ENCODE measurements around the gene LHFPL2.

DNA sequence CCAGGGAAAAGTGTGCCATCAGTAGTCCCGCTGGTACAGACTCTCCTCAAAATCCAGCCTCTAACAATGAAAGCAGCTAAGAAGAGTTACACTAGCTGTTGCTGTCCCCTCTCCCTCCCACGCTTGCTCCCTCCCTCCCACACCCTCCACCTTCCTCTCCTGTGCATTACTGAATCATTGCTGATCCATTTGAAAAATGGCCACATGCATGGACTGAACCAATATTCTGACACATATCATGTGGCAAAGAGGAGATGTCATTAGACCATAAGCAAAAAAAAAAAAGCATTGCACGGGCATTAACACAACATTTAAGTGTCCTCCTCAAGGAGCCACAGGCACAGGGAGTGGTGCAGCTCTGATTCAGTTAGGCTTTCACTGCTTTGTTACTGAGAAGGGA is 37.9 kb downstream of the LHFPL2 start:
- TF ChIP-seq ZNF384 (IDR thresholded peaks at IDR 0.05; ENCODE audit: low read depth, low read length) (no peak), ZC3H8 (IDR thresholded peaks at IDR 0.05) (no peak), ZNF239 (CRISPR knock-in tag; IDR thresholded peaks at IDR 0.05) (no peak), ZBTB17 (CRISPR knock-in tag; IDR thresholded peaks at IDR 0.05) (no peak), KAT8 (IDR thresholded peaks at IDR 0.05; ENCODE audit: low read depth) (no peak), ZBTB1 (CRISPR knock-in tag; IDR thresholded peaks at IDR 0.05; ENCODE audit: borderline replicate concordance, low read depth) (no peak), ZBTB8A (IDR thresholded peaks at IDR 0.05; ENCODE audit: partially characterized antibody) (no peak)
- TF ChIP-seq, protein P1, sequence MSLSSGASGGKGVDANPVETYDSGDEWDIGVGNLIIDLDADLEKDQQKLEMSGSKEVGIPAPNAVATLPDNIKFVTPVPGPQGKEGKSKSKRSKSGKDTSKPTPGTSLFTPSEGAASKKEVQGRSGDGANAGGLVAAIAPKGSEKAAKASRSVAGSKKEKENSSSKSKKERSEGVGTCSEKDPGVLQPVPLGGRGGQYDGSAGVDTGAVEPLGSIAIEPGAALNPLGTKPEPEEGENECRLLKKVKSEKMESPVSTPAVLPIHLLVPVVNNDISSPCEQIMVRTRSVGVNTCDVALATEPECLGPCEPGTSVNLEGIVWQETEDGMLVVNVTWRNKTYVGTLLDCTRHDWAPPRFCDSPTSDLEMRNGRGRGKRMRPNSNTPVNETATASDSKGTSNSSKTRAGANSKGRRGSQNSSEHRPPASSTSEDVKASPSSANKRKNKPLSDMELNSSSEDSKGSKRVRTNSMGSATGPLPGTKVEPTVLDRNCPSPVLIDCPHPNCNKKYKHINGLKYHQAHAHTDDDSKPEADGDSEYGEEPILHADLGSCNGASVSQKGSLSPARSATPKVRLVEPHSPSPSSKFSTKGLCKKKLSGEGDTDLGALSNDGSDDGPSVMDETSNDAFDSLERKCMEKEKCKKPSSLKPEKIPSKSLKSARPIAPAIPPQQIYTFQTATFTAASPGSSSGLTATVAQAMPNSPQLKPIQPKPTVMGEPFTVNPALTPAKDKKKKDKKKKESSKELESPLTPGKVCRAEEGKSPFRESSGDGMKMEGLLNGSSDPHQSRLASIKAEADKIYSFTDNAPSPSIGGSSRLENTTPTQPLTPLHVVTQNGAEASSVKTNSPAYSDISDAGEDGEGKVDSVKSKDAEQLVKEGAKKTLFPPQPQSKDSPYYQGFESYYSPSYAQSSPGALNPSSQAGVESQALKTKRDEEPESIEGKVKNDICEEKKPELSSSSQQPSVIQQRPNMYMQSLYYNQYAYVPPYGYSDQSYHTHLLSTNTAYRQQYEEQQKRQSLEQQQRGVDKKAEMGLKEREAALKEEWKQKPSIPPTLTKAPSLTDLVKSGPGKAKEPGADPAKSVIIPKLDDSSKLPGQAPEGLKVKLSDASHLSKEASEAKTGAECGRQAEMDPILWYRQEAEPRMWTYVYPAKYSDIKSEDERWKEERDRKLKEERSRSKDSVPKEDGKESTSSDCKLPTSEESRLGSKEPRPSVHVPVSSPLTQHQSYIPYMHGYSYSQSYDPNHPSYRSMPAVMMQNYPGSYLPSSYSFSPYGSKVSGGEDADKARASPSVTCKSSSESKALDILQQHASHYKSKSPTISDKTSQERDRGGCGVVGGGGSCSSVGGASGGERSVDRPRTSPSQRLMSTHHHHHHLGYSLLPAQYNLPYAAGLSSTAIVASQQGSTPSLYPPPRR (CRISPR knock-in tag; IDR thresholded peaks at IDR 0.05; ENCODE audit: borderline replicate concordance), result no peak

Data from K562 (cell line).